HEK293T (cell line): ENCODE results near the gene SUPT3H.

Source experiments
- ARNT ChIP-seq: fragments of 450-650 bp; IDR thresholded peaks from 2 replicates; pipeline ENCODE4 v1.6.1; 2017; ENCODE audit warnings: mild to moderate bottlenecking
- CTBP1 ChIP-seq: fragments of 450-650 bp; IDR thresholded peaks from 2 replicates; pipeline ENCODE4 v1.6.1; 2016; ENCODE audit warnings: borderline replicate concordance
- FOXA1 ChIP-seq: fragments of 450-650 bp; IDR thresholded peaks from 2 replicates; pipeline ENCODE4 v1.6.1; 2016; ENCODE audit warnings: mild to moderate bottlenecking

DNA sequence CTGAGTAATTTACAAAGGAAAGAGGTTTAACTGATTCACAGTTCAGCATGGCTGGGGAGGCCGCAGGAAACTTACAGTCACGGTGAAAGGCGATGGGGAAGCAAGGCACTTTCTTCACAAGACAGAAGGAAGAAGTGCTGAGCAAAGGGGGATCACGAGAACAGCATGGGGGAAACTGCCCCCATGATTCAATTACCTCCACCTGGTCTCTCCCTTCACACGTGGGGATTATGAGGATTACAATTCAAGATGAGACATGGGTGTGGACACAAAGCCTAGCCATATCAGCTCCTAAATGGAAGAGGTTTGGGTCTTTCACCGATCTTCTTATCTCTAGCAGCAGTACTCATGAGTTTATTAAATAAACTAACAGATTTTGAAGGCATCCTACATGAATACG is 202.5 kb downstream of the SUPT3H start:
- TF ChIP-seq FOXA1: no peak
- no peak for TF ChIP-seq CTBP1
- no peak for TF ChIP-seq ARNT
